GM19193 (cell line): ENCODE data around the gene EZR.

Source experiments
- POLR2A ChIP-seq: IDR thresholded peaks from 4 replicates; pipeline ENCODE4 v1.6.1; 2011; ENCODE audit not compliant: insufficient read depth, insufficient read length; ENCODE audit errors: extremely low read depth

EZR gene

GRCh38 chr6:158797331-158798310, 21.5 kb downstream of the EZR start:
- no peak for TF ChIP-seq POLR2A

DNA sequence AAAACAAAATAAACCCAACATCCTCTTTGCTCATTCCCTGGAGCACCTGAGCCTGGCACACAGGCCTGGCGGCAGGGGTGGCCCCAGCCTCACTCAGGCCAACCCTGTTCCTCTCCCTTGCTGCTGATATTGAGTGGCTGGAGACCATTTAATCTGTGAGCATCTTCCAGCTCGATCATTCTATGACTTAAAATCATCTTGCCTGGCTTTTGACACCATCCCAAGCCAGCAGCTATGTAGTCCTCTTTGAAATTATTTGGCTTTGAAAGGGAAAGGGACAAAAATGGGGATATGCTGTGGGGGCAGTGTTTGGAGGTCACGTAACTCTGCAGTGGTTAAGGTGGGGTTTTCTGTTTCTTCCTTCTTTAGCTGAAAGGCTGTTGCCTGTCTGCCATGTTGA, 22.8 kb downstream of the EZR start:
- TF ChIP-seq POLR2A, result no peak

- TF ChIP-seq POLR2A, result no peak
Observed at GRCh38 chr6:158795516-158795915, 23.7 kb downstream of the EZR start.

- TF ChIP-seq POLR2A, result no peak
Observed at GRCh38 chr6:158793432-158793831, 25.7 kb downstream of the EZR start.

DNA sequence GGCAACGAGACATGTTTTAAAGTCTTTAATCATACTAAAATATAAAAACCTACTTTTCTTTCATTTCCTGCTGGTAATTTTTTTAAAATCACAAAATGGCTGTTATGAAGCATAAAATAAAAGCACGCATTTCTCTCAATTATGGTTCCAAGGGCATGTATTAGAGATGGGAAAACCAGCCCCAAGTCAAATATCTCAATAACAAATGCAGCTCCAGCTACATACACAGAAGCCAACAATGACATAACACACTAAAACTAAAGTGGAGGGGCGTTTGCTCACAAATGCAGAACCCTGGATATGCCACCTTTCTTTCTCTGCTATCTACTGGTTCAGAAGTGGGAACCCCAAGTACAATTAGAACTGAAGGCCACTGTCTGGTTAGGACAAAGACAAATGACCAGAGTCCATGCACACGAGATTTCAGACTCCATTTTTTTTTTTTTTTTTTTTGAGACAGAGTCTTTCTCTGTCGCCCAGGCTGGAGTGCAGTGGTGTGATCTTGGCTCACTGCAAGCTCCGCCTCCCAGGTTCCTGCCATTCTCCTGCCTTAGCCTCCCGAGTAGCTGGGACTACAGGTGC, 27.8 kb downstream of the EZR start:
- TF ChIP-seq POLR2A, result no peak

GRCh38 chr6:158789115-158789917, 29.9 kb downstream of the EZR start:
- TF ChIP-seq POLR2A, result no peak

DNA sequence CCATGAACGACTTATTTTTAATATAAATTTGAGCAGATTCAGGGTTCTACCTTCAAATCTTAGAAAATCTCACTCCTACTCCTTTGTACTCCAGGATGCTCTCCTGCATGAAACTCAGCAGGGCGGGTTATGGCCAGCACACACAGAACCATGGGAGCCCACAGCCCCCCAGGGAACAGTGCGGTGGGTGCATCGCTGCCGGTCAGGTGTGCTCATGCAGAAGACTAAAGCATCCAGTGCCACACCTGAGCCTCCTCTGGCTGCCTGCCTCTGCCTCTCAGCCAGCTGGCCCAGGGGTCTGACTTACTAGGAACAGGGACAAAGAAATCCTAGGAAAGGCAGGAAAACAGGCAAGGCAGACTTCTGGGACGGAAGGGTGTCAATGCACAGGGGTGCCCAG, 31.8 kb downstream of the EZR start:
- TF ChIP-seq POLR2A, result no peak

GRCh38 chr6:158786645-158787304, 32.4 kb downstream of the EZR start:
- no peak for TF ChIP-seq POLR2A

DNA sequence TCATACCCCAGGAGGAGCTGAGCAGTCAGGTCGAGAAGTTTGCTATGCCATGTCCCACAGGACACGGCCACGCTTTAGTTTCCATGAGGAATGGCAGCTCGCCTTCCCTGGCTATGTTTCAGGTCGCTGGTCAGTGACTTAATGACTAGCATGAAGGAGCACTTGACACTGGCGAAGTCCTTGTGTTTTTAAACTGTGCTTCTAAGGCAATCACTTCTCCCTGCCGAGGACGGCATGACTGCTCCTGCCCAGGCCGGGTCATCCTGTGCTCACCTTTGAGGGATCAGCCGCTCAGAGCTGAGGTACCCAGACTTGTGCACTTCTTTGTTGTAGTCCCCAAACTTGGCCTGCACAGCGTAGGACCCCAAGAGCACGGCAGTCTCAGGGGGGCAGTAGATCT, 34.1 kb downstream of the EZR start:
- TF ChIP-seq POLR2A, result no peak

GRCh38 chr6:158784505-158784904, 34.7 kb downstream of the EZR start:
- TF ChIP-seq POLR2A, result no peak

DNA sequence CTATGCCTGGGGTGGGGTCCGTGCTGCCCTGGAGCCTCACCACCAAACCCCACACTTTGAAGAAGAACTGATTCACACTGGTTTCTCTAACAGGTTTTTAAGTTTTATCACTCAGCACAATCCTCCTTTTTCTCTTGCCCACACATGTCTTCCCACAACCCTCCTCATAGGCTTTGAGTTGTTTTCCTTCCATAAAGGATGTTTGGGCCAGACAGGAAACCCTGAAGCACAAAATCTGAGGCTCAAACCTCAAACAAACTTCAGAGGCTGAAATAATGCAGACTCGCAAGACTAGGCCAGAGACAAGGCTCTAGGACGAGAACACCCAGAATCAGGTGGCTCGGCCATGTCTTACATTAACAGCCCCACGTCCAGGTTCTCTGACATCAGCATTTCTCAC, 35.3 kb downstream of the EZR start:
- no peak for TF ChIP-seq POLR2A

DNA sequence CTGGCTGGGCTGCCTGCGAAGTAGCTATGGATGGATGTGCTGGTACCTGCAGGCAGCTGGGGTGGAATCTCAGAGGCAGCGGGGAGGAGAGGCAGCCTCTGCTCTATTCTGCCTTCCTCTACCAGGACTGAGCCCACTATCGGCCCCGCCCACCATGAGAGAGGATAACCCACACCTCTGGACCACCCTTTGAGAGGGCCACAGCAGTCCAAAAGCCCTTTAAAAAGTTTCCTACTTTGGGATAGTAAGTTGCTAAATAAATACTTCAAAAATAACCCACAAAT, 36.1 kb downstream of the EZR start:
- TF ChIP-seq POLR2A, result no peak

GRCh38 chr6:158782432-158783166, 36.6 kb downstream of the EZR start:
- no peak for TF ChIP-seq POLR2A

DNA sequence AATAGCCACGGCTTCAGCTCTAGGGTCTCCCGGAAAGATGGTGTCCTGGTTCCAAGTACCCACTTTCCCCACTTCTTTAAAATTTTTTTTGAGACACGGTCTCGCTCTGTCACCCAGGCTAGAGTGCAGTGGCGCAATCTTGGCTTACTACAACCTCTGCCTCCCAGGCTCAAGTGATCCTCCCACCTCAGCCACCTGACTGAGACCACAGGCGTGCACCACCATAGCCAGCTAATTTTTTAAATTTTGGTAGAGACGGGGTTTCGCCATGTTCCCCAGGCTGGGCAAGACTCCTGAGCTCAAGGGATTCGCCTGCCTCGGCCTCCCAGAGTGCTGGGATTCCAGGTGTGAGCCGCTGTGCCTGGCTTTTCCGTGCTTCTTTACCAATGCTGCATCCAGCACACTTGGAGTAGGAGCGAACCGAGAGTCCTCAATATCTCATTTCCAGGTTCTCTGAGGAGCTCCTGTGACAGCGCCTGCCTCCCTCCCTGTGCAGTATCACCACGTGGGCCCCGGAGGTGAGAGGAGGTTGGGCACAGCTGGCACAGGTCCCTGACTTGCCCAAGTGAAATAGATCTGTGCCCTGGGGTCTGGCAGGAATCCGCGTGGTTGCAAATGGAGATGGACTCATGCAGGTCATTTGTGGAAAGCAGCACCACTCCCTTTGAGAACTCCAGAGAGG, 37.3 kb downstream of the EZR start:
- peak; percentile 19 for TF ChIP-seq POLR2A

DNA sequence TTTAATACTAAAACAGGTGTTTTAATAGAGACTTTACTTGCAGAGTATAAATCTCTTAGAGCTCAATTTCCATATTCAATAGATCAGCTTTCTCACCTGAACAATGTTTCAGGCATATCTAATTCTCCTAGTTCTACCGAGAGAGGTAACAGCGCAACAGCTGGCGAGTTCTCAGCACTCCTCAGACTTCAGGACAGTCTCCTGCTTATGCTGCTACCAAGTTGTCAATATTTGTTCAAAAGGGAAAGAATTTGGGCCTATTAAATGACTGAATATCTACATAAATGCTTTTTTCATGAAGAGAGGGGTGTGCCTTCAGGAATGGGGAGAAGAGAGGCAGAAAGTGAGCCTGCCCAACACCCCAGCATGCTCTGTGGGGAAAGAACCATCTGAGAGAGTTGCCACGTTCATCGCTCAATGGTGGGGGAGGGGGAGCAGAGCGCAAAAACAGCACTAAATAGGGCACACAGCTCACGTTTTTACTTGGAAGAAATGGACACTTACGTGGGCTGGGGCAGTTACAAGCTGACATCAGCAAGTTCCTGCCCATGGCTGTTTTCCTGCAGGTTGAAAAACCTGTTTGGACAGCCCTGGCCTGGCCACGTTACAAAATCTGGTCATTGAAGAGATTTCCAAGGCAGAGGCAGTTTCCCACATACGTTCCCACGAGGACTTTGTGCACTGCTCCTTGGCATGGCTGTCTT, 38.0 kb downstream of the EZR start:
- TF ChIP-seq POLR2A, result no peak
